H9 (cell line): Measurements from ENCODE around the gene UBIAD1. TPM values are rescaled to one million over a fixed set of nuclear protein-coding genes. Genes with fewer than 3 reads are reported as not detected.

Experiments used
- DNase-seq: peaks from one replicate; pipeline ENCODE4 v3.0.0-alpha.2; 2017
- H2AFZ ChIP-seq: one replicate; pipeline ENCODE4 v1.6.1; 2013; ENCODE audit warnings: mild to moderate bottlenecking, low read length, control low read depth, moderate library complexity
- H2AK5ac ChIP-seq: 2 replicates; pipeline ENCODE4 v1.6.1; 2013; ENCODE audit warnings: low read length, control low read depth, mixed read lengths; ENCODE audit not compliant: insufficient read length
- H2BK120ac ChIP-seq: one replicate; pipeline ENCODE4 v1.6.1; 2013; ENCODE audit warnings: low read depth, mild to moderate bottlenecking, low read length, control low read depth, inconsistent platforms; ENCODE audit not compliant: poor library complexity, severe bottlenecking
- H2BK12ac ChIP-seq: 2 replicates; pipeline ENCODE4 v1.6.1; 2013; ENCODE audit warnings: low read length, control low read depth, mixed read lengths, low read depth; ENCODE audit not compliant: insufficient read length
- H2BK15ac ChIP-seq: 2 replicates; pipeline ENCODE4 v1.6.1; 2013; ENCODE audit warnings: low read depth, low read length, control low read depth
- H2BK20ac ChIP-seq: one replicate; pipeline ENCODE4 v1.6.1; 2013; ENCODE audit warnings: low read depth, mild to moderate bottlenecking, low read length, control low read depth, inconsistent platforms; ENCODE audit not compliant: poor library complexity, severe bottlenecking
- H2BK5ac ChIP-seq: 2 replicates; pipeline ENCODE4 v1.6.1; 2013; ENCODE audit warnings: low read length, control low read depth, mixed read lengths; ENCODE audit not compliant: insufficient read length
- H3K14ac ChIP-seq: 2 replicates; pipeline ENCODE4 v1.6.1; 2013; ENCODE audit warnings: low read length, control low read depth; ENCODE audit not compliant: insufficient read depth
- H3K18ac ChIP-seq: 2 replicates; pipeline ENCODE4 v1.6.1; 2013; ENCODE audit warnings: low read depth, mild to moderate bottlenecking, mixed read lengths, low read length, control low read depth; ENCODE audit not compliant: insufficient read length
- H3K23ac ChIP-seq: 2 replicates; pipeline ENCODE4 v1.6.1; 2013; ENCODE audit warnings: low read length, control low read depth, mixed read lengths, low read depth; ENCODE audit not compliant: insufficient read length
- H3K23me2 ChIP-seq: 2 replicates; pipeline ENCODE4 v1.6.1; 2013; ENCODE audit warnings: low read depth, mild to moderate bottlenecking, mixed read lengths, low read length, control low read depth; ENCODE audit not compliant: insufficient read length, poor library complexity, severe bottlenecking
- H3K27ac ChIP-seq: 2 replicates; pipeline ENCODE4 v1.5.1; 2013; ENCODE audit warnings: low read length, control low read depth, mixed read lengths, low read depth; ENCODE audit not compliant: insufficient read length
- H3K27me3 ChIP-seq: 2 replicates; pipeline ENCODE4 v1.6.1; 2013; ENCODE audit warnings: low read length, control low read depth, inconsistent platforms; ENCODE audit not compliant: insufficient read depth
- H3K4ac ChIP-seq: 2 replicates; pipeline ENCODE4 v1.6.1; 2013; ENCODE audit warnings: low read depth, mild to moderate bottlenecking, control low read depth, inconsistent platforms, low read length, moderate library complexity
- H3K4me1 ChIP-seq: 2 replicates; pipeline ENCODE4 v1.6.1; 2013; ENCODE audit warnings: low read length, control low read depth, inconsistent platforms; ENCODE audit not compliant: insufficient read depth
- H3K4me2 ChIP-seq: 2 replicates; pipeline ENCODE4 v1.6.1; 2013; ENCODE audit warnings: low read length, control low read depth, mixed read lengths; ENCODE audit not compliant: insufficient read length, insufficient read depth
- H3K56ac ChIP-seq: 2 replicates; pipeline ENCODE4 v1.6.1; 2013; ENCODE audit warnings: low read depth, mild to moderate bottlenecking, mixed read lengths, low read length, control low read depth; ENCODE audit not compliant: insufficient read length
- H3K79me1 ChIP-seq: 2 replicates; pipeline ENCODE4 v1.6.1; 2013; ENCODE audit warnings: low read depth, mild to moderate bottlenecking, moderate library complexity, low read length, control low read depth, inconsistent platforms; ENCODE audit not compliant: insufficient read depth, poor library complexity, severe bottlenecking
- H3K79me2 ChIP-seq: 2 replicates; pipeline ENCODE4 v1.6.1; 2013; ENCODE audit warnings: low read length, control low read depth, inconsistent platforms; ENCODE audit not compliant: insufficient read depth
- H3K9ac ChIP-seq: 2 replicates; pipeline ENCODE4 v1.6.1; 2013; ENCODE audit warnings: low read length, control low read depth, mixed read lengths; ENCODE audit not compliant: insufficient read length; ENCODE audit errors: extremely low read depth
- H3K9me3 ChIP-seq: one replicate; pipeline ENCODE4 v1.6.1; 2013; ENCODE audit warnings: low read depth, low read length, inconsistent platforms; ENCODE audit not compliant: control insufficient read depth
- H3T11ph ChIP-seq: one replicate; pipeline ENCODE4 v1.6.1; 2013; ENCODE audit warnings: mild to moderate bottlenecking, low read length, control low read depth, inconsistent platforms
- H4K20me1 ChIP-seq: one replicate; pipeline ENCODE4 v1.6.1; 2013; ENCODE audit not compliant: control insufficient read depth, insufficient read length, insufficient read depth
- H4K5ac ChIP-seq: 2 replicates; pipeline ENCODE4 v1.6.1; 2013; ENCODE audit warnings: low read depth, mild to moderate bottlenecking, mixed read lengths, low read length, control low read depth; ENCODE audit not compliant: insufficient read length
- H4K8ac ChIP-seq: replicated peaks from 2 replicates; pipeline ENCODE4 v1.6.1; 2013; ENCODE audit warnings: low read length, control low read depth, mixed read lengths, low read depth; ENCODE audit not compliant: insufficient read length
- H4K91ac ChIP-seq: 2 replicates; pipeline ENCODE4 v1.6.1; 2013; ENCODE audit warnings: low read depth, mild to moderate bottlenecking, moderate library complexity, mixed read lengths, low read length, control low read depth; ENCODE audit not compliant: insufficient read length
- H3K27ac Mint-ChIP-seq, 3 experiments: 2 replicates in 2 of 3; 3 replicates in 1 of 3; pipeline ENCODE4 v1.8.0; 2020 to 2021; ENCODE audit warnings: mixed read lengths in 3 of 3, mild to moderate bottlenecking in 1 of 3, moderate library complexity in 1 of 3
- H3K27me3 Mint-ChIP-seq: 2 replicates; pipeline ENCODE4 v1.8.0; 2021; ENCODE audit warnings: low read depth, mild to moderate bottlenecking, moderate library complexity, mixed read lengths
- H3K36me3 Mint-ChIP-seq, 3 experiments: 2 replicates in 2 of 3; 3 replicates in 1 of 3; pipeline ENCODE4 v1.8.0; 2020 to 2021; ENCODE audit warnings: low read depth in 3 of 3, mixed read lengths in 3 of 3; ENCODE audit not compliant: insufficient read depth in 1 of 3
- H3K4me1 Mint-ChIP-seq, 2 experiments: 2 replicates each; pipeline ENCODE4 v1.8.0; 2020; ENCODE audit warnings: mixed read lengths in 2 of 2
- H3K4me3 Mint-ChIP-seq, 2 experiments: 2 replicates in 1 of 2; 3 replicates in 1 of 2; pipeline ENCODE4 v1.8.0; 2020 to 2021; ENCODE audit warnings: mild to moderate bottlenecking in 2 of 2, mixed read lengths in 2 of 2, moderate library complexity in 1 of 2
- H3K9me3 Mint-ChIP-seq, 2 experiments: 2 replicates in 1 of 2; 3 replicates in 1 of 2; pipeline ENCODE4 v1.8.0; 2020; ENCODE audit warnings: mild to moderate bottlenecking in 2 of 2, mixed read lengths in 2 of 2, moderate library complexity in 1 of 2
- CTCF ChIP-seq: fragments of 200-600 bp; sonication (generic); conservative IDR thresholded peaks from 3 replicates; pipeline ENCODE4 v1.8.0; 2021; ENCODE audit warnings: antibody characterized with exemption, mild to moderate bottlenecking
- WGBS: extraction: QIAGEN DNeasy Blood & Tissue Kit; methylation state at CpG from one replicate; pipeline ENCODE4 v1.1.7; 2013; ENCODE audit warnings: missing lambda C conversion rate, low lambda C conversion rate, mixed read lengths; ENCODE audit not compliant: insufficient read length; ENCODE audit errors: extremely low coverage; 5-methylcytosine and 5-hydroxymethylcytosine counted together
- total RNA-seq: library from RNA; stranded (reverse); gene quantifications from 2 replicates; pipeline ENCODE4 v1.2.1, GENCODE V29; 2021

UBIAD1 gene
- total RNA-seq, 1 experiment from 2014 or later: 30.2 TPM

GRCh38 chr1:11311816-11312755, 39.1 kb downstream of the UBIAD1 start:
- Histone ChIP-seq H3K14ac (no peak overlapping the region), H4K91ac (no peak overlapping the region), H4K20me1 (no peaks in the 10 kb centered on the region), H3T11ph (no peak overlapping the region), H2AFZ (no peak overlapping the region), H3K9me3 (no peaks in the 10 kb centered on the region), H4K8ac (no peak overlapping the region), H2BK12ac (no peak overlapping the region), H3K27me3 (no peaks in the 10 kb centered on the region), H3K56ac (no peak overlapping the region), H3K23me2 (no peaks in the 10 kb centered on the region), H2BK5ac (no peak overlapping the region), H3K4ac (no peak overlapping the region), H2BK20ac (no peak overlapping the region), H2AK5ac (no peak overlapping the region), H4K5ac (no peak overlapping the region), H3K27ac (no peak overlapping the region), H2BK15ac (no peak overlapping the region), H3K18ac (no peak overlapping the region), H3K4me2 (no peak overlapping the region), H3K79me1 (no peaks in the 10 kb centered on the region), H3K23ac (no peak overlapping the region), H3K9ac (no peak overlapping the region), H2BK120ac (no peak overlapping the region), H3K4me1 (no peaks in the 10 kb centered on the region; the same call in 1 of the 2 replicates), H3K79me2 (no peaks in the 10 kb centered on the region)
- no peak overlapping the region for H3K4me3 Mint-ChIP-seq
- no peak for TF ChIP-seq CTCF
- no peaks in the 10 kb centered on the region; a peak in 1 of 7 replicates for H3K36me3 Mint-ChIP-seq
- peaks cover 2% of the 10 kb centered on the region; the same call in 1 of the 2 replicates for H3K27me3 Mint-ChIP-seq
- peaks cover 25 to 28% of the 10 kb centered on the region in 2 experiments for H3K4me1 Mint-ChIP-seq
- no CpG with 5 or more reads among the region's 15 CpGs for WGBS
- no peaks in the 10 kb centered on the region for H3K9me3 Mint-ChIP-seq
- peak overlapping the region in 1 of 3 experiments; percentile 1; a peak in 1 of 7 replicates for H3K27ac Mint-ChIP-seq
- no peak for DNase-seq
